ENCODE results near the gene THAP5. TPM values are rescaled to one million over a fixed set of nuclear protein-coding genes. Genes with fewer than 3 reads are reported as not detected.
"Not testable (repeated sequence)": the region's sequence is repeated elsewhere in the genome, so short reads cannot be mapped to it uniquely, and the experiment has no call there.

Gene THAP5
- polyA plus RNA-seq, 2 donors = 3.6 TPM

DNA sequence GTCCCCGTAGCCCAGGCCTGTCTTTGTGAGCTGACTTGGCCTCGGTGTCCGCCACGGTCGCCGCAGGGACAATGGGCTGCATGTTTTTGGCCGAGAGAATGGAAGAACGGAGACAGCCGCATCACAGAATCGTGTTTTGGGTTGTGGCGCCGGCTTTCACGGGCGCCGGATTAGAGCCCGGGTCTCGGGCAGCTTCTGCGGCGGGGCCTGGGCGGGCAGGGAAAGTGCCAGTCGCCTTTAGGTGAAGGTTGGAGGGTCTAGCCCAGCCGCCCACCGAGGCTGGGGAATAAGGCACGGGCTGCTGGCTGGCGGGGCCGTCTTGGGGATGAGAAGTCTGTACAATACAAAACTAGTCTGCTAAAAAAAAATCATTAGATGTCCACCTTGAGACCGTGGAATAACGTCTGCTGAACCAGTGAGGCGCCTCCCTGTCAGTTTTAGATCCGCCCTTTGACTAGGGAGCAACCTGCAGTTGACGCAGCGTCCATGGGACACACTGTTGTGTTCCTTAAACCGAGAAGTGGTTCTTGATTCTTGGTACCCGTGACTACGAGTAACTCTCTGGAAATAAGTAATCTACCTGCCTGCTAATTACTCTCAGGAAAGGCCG is 745 bp upstream of the THAP5 start:
- no peaks in the 10 kb centered on the region for H3K27me3 ChIP-seq (ENCODE audit: control insufficient read depth in 1 of 2, insufficient read depth in 2 of 2, low read length in 2 of 2)
- no peaks in the 10 kb centered on the region for H3K4me1 ChIP-seq (ENCODE audit: control insufficient read depth in 2 of 2, insufficient read depth in 2 of 2, low read length in 1 of 2)
- H3K4me3 ChIP-seq (ENCODE audit: low read depth in 1 of 2, low read length in 2 of 2) = peak overlapping the region; percentile 85 to 93
- H3K36me3 ChIP-seq (ENCODE audit: control insufficient read depth in 2 of 2, insufficient read depth in 2 of 2, low read length in 1 of 2) = peaks cover 0 to 4% of the 10 kb centered on the region in 2 donors
- H3K27ac ChIP-seq (ENCODE audit: low read depth in 2 of 2, low read length in 1 of 2) = peak overlapping the region; percentile 90
- H3K9me3 ChIP-seq (ENCODE audit: control insufficient read depth in 2 of 2, insufficient read depth in 1 of 2, low read depth in 1 of 2, low read length in 1 of 2) = no peaks in the 10 kb centered on the region
- 0 to 1% methylated on average over 36 of the region's 36 CpGs for WGBS, 2 donors

DNA sequence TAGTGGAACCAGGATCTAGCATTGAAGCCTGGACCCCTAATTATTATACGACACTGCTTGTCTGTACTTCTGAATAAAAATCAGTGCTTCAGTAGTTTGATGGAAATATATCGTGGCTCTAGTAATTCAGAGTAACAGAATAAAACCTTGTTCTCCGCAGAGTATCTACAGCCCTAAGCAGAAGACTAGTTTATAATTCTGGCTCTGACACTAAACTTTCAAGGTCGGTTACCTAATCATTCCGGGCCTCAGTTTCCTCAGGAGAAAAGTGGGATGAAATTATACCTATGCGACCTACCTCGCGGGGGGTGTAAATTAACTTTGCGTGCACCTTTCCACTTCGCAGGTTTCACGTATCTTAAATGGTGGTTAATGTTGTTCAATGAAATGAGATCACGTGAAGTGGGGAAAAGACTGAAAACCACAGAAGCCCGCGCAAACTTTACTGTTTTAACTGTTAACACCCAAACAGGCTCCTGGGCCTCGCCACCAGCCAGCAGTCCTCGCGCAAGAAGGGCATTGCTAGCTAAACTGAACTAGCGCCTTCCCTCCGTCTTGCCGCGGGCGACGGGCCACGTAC is 615 bp downstream of the THAP5 start:
- H3K27ac ChIP-seq (ENCODE audit: low read depth in 2 of 2, low read length in 1 of 2) = peak overlapping the region; percentile 94 to 99
- no peaks in the 10 kb centered on the region for H3K27me3 ChIP-seq (ENCODE audit: control insufficient read depth in 1 of 2, insufficient read depth in 2 of 2, low read length in 2 of 2)
- WGBS, 2 donors = 13 to 19% methylated on average over 24 of the region's 24 CpGs
- no peaks in the 10 kb centered on the region for H3K4me1 ChIP-seq (ENCODE audit: control insufficient read depth in 2 of 2, insufficient read depth in 2 of 2, low read length in 1 of 2)
- H3K9me3 ChIP-seq (ENCODE audit: control insufficient read depth in 2 of 2, insufficient read depth in 1 of 2, low read depth in 1 of 2, low read length in 1 of 2) = no peaks in the 10 kb centered on the region
- H3K4me3 ChIP-seq (ENCODE audit: low read depth in 1 of 2, low read length in 2 of 2) = peak overlapping the region; percentile 78 to 85
- H3K36me3 ChIP-seq (ENCODE audit: control insufficient read depth in 2 of 2, insufficient read depth in 2 of 2, low read length in 1 of 2) = no peaks in the 10 kb centered on the region

- Histone ChIP-seq H3K36me3 (ENCODE audit: control insufficient read depth in 2 of 2, insufficient read depth in 2 of 2, low read length in 1 of 2) (no peaks in the 10 kb centered on the region), H3K4me3 (ENCODE audit: low read depth in 1 of 2, low read length in 2 of 2) (no peak overlapping the region), H3K27ac (ENCODE audit: low read depth in 2 of 2, low read length in 1 of 2) (no peak overlapping the region), H3K4me1 (ENCODE audit: control insufficient read depth in 2 of 2, insufficient read depth in 2 of 2, low read length in 1 of 2) (no peaks in the 10 kb centered on the region), H3K9me3 (ENCODE audit: control insufficient read depth in 2 of 2, insufficient read depth in 1 of 2, low read depth in 1 of 2, low read length in 1 of 2) (no peaks in the 10 kb centered on the region), H3K27me3 (ENCODE audit: control insufficient read depth in 1 of 2, insufficient read depth in 2 of 2, low read length in 2 of 2) (no peaks in the 10 kb centered on the region)
These were observed 3.5 kb downstream of the THAP5 start for GRCh38 chr7:108565987-108566386.

DNA sequence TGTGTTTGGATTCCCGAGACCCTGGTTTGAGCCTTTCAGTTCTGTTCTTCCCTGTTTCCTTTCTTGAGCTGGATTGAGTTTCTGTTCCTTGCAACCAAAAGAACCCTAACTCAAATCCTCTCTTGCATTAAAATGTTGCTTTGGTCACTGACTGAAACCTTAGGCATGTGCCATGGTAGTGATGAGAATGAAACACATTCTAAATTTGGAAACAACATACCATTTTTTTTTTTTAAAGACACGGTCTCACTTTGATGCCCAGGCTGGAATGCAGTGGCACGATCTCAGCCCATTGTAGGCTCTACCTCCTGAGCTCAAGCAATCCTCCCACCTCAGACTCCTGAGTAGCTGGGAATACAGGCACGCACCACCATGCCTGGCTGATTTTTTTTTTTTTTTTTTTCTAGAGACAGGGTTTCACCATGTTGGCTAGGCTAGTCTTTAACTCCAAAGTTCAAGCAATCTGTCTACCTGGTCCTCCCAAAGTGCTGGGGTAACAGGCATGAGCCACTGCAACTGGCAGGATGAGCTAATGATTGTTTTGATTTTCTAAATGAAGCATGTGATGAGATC is 8.4 kb downstream of the THAP5 start:
- H3K4me3 ChIP-seq (ENCODE audit: low read depth in 1 of 2, low read length in 2 of 2) = no peak overlapping the region
- H3K27me3 ChIP-seq (ENCODE audit: control insufficient read depth in 1 of 2, insufficient read depth in 2 of 2, low read length in 2 of 2) = no peaks in the 10 kb centered on the region
- no peaks in the 10 kb centered on the region for H3K36me3 ChIP-seq (ENCODE audit: control insufficient read depth in 2 of 2, insufficient read depth in 2 of 2, low read length in 1 of 2)
- 92 to 93% methylated on average over 4 of the region's 4 CpGs for WGBS, 2 donors
- H3K27ac ChIP-seq (ENCODE audit: low read depth in 2 of 2, low read length in 1 of 2) = no peak overlapping the region
- peaks cover 0 to 8% of the 10 kb centered on the region in 2 donors for H3K9me3 ChIP-seq (ENCODE audit: control insufficient read depth in 2 of 2, insufficient read depth in 1 of 2, low read depth in 1 of 2, low read length in 1 of 2)
- H3K4me1 ChIP-seq (ENCODE audit: control insufficient read depth in 2 of 2, insufficient read depth in 2 of 2, low read length in 1 of 2) = no peaks in the 10 kb centered on the region

GRCh38 chr7:108559253-108559652 is 10.3 kb downstream of the THAP5 start:
- Histone ChIP-seq H3K4me1 (ENCODE audit: control insufficient read depth in 2 of 2, insufficient read depth in 2 of 2, low read length in 1 of 2) (no peaks in the 10 kb centered on the region), H3K9me3 (ENCODE audit: control insufficient read depth in 2 of 2, insufficient read depth in 1 of 2, low read depth in 1 of 2, low read length in 1 of 2) (peaks cover 0 to 8% of the 10 kb centered on the region in 2 donors), H3K27ac (ENCODE audit: low read depth in 2 of 2, low read length in 1 of 2) (no peak overlapping the region), H3K36me3 (ENCODE audit: control insufficient read depth in 2 of 2, insufficient read depth in 2 of 2, low read length in 1 of 2) (no peaks in the 10 kb centered on the region), H3K27me3 (ENCODE audit: control insufficient read depth in 1 of 2, insufficient read depth in 2 of 2, low read length in 2 of 2) (no peaks in the 10 kb centered on the region), H3K4me3 (ENCODE audit: low read depth in 1 of 2, low read length in 2 of 2) (no peak overlapping the region)
- 76 to 80% methylated on average over 4 of the region's 4 CpGs for WGBS, 2 donors

DNA sequence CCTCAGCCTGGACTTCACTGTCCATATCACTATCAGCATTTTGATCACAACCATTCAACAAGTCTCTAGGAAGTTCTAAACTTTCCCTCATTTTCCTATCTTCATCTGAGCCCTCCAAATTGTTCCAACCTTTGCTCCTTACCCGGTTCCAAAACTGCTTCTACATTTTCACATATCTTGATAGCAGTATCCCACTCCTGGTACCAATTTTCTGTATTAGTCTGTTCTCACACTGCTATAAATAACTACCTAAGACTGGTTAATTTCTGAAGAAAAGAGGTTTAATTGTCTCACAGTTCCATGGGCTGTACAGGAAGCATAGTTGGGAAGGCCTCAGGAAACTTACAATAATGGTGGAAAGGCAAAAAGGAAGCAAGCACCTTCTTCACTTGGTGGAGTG is 11.9 kb downstream of the THAP5 start:
- Histone ChIP-seq H3K9me3 (ENCODE audit: control insufficient read depth in 2 of 2, insufficient read depth in 1 of 2, low read depth in 1 of 2, low read length in 1 of 2) (peaks cover 0 to 8% of the 10 kb centered on the region in 2 donors), H3K4me3 (ENCODE audit: low read depth in 1 of 2, low read length in 2 of 2) (no peak overlapping the region), H3K27me3 (ENCODE audit: control insufficient read depth in 1 of 2, insufficient read depth in 2 of 2, low read length in 2 of 2) (no peaks in the 10 kb centered on the region), H3K4me1 (ENCODE audit: control insufficient read depth in 2 of 2, insufficient read depth in 2 of 2, low read length in 1 of 2) (no peaks in the 10 kb centered on the region), H3K27ac (ENCODE audit: low read depth in 2 of 2, low read length in 1 of 2) (no peak overlapping the region), H3K36me3 (ENCODE audit: control insufficient read depth in 2 of 2, insufficient read depth in 2 of 2, low read length in 1 of 2) (no peaks in the 10 kb centered on the region)
- WGBS, 2 donors = 95 to 97% methylated on average over 1 of the region's 1 CpG

- no peaks in the 10 kb centered on the region for H3K4me1 ChIP-seq (ENCODE audit: control insufficient read depth in 2 of 2, insufficient read depth in 2 of 2, low read length in 1 of 2)
- H3K4me3 ChIP-seq (ENCODE audit: low read depth in 1 of 2, low read length in 2 of 2) = no peak overlapping the region
- H3K9me3 ChIP-seq (ENCODE audit: control insufficient read depth in 2 of 2, insufficient read depth in 1 of 2, low read depth in 1 of 2, low read length in 1 of 2) = peaks cover 0 to 8% of the 10 kb centered on the region in 2 donors
- H3K27ac ChIP-seq (ENCODE audit: low read depth in 2 of 2, low read length in 1 of 2) = no peak overlapping the region
- 98 to 100% methylated on average over 3 of the region's 3 CpGs for WGBS, 2 donors
- no peaks in the 10 kb centered on the region for H3K36me3 ChIP-seq (ENCODE audit: control insufficient read depth in 2 of 2, insufficient read depth in 2 of 2, low read length in 1 of 2)
- no peaks in the 10 kb centered on the region for H3K27me3 ChIP-seq (ENCODE audit: control insufficient read depth in 1 of 2, insufficient read depth in 2 of 2, low read length in 2 of 2)
These were observed 12.3 kb downstream of the THAP5 start for GRCh38 chr7:108557191-108557590.

DNA sequence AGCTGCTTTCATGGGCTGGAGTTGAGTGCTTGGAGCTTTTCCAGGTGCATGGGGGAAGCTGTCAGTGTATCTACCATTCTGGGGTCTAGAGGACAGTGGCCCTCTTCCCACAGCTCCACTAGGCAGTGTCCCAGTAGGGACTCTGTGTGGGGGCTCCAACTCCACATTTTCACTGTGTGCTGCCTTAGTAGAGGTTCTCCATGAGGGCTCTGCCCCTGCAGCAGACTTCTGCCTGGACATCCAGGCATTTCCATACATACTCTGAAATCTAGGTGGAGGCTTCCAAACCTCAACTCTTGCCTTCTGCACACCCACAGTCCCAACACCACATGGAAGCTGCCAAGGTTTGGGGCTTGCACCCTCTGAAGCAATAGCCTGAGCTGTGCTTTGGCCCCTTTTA is 12.8 kb downstream of the THAP5 start:
- H3K27me3 ChIP-seq (ENCODE audit: control insufficient read depth in 1 of 2, insufficient read depth in 2 of 2, low read length in 2 of 2); H3K36me3 ChIP-seq (ENCODE audit: control insufficient read depth in 2 of 2, insufficient read depth in 2 of 2, low read length in 1 of 2); H3K27ac ChIP-seq (ENCODE audit: low read depth in 2 of 2, low read length in 1 of 2); H3K4me3 ChIP-seq (ENCODE audit: low read depth in 1 of 2, low read length in 2 of 2); H3K4me1 ChIP-seq (ENCODE audit: control insufficient read depth in 2 of 2, insufficient read depth in 2 of 2, low read length in 1 of 2); H3K9me3 ChIP-seq (ENCODE audit: control insufficient read depth in 2 of 2, insufficient read depth in 1 of 2, low read depth in 1 of 2, low read length in 1 of 2): not testable (repeated sequence)

DNA sequence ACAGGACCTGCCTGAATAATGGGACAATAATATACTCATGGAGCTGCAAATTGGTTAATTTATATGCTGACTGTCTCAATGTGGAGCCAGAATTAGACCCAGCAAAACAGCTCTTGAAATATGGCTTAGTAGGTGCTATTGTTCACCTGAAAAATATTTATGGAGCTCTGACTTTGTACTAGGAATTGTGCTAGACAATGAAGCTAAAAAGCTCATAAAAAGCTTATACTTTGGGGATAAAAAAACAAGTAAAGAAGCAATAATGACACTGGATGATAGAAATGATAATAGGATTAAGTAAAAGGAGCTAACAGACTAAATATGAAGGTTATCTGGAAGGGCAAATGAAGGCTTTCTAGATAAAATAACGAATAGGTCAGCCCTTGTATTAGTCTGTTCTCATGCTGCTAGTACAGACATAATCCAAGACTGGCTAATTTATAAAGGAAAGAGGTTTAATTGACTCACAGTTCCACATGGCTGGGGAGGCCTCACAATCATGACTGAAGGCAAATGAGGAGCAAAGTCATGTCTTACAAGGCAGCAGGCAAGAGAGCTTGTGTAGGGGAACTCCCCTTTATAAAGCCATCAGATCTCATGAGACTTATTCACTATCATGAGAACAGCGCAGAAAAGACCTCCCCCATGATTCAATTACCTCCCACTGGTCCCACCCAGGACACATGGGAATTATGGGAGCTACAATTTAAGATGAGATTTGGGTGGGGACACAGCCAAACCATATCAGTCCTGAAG is 21.2 kb downstream of the THAP5 start:
- H3K27ac ChIP-seq (ENCODE audit: low read depth in 2 of 2, low read length in 1 of 2); H3K9me3 ChIP-seq (ENCODE audit: control insufficient read depth in 2 of 2, insufficient read depth in 1 of 2, low read depth in 1 of 2, low read length in 1 of 2); H3K27me3 ChIP-seq (ENCODE audit: control insufficient read depth in 1 of 2, insufficient read depth in 2 of 2, low read length in 2 of 2); H3K4me1 ChIP-seq (ENCODE audit: control insufficient read depth in 2 of 2, insufficient read depth in 2 of 2, low read length in 1 of 2); H3K4me3 ChIP-seq (ENCODE audit: low read depth in 1 of 2, low read length in 2 of 2); H3K36me3 ChIP-seq (ENCODE audit: control insufficient read depth in 2 of 2, insufficient read depth in 2 of 2, low read length in 1 of 2): not testable (repeated sequence)
- WGBS, 2 donors = 78 to 82% methylated on average over 2 of the region's 2 CpGs

All from esophagus (tissue), 2 donors.